GM12878 (cell line): ENCODE measurements around the gene TACC3. TPM values are rescaled to one million over a fixed set of nuclear protein-coding genes. Genes with fewer than 3 reads are reported as not detected.

Source experiments
- ATAC-seq: fragments of 200-7000 bp; cut with Tn5 transposase; 3 replicates; pipeline ENCODE4 v1.9.1; 2020; ENCODE audit warnings: mild to moderate bottlenecking, moderate library complexity
- BruUV-seq: library from RNA; stranded (reverse); fragments of 400-500 nt; replicated peaks from 2 replicates; lab custom pipeline; 2021; lab: Mats Ljungman, UMichigan
- CTCF ChIA-PET: fragments of 300-600 bp; sonication (Branson Sonifier 250); formaldehyde crosslinking; extraction: SDS; loops from one replicate; lab custom pipeline; 2021; ENCODE audit warnings: inconsistent platforms; lab: Yijun Ruan, JAX
- POLR2A ChIA-PET: fragments of 350-600 bp; formaldehyde crosslinking; extraction: SDS; loops from one replicate; lab custom pipeline; 2021; ENCODE audit warnings: inconsistent platforms; lab: Charles Lee
- RAD21 ChIA-PET: fragments of 300-600 bp; sonication (Branson Sonifier 250); formaldehyde crosslinking; loops from one replicate; lab custom pipeline; 2023; ENCODE audit warnings: antibody characterized with exemption; ENCODE audit not compliant: unreplicated experiment; lab: Charles Lee
- SMC1A ChIA-PET: fragments of 300-600 bp; sonication (Branson Sonifier 250); formaldehyde crosslinking; loops from one replicate; lab custom pipeline; 2023; ENCODE audit not compliant: unreplicated experiment, uncharacterized antibody; lab: Charles Lee
- DNase-seq: peaks from one replicate; pipeline ENCODE4 v3.0.0-alpha.2; 2011; ENCODE audit warnings: low read depth, low spot score
- FAIRE-seq: peaks from 3 replicates; lab custom pipeline; 2011; peaks lifted over from hg19 to GRCh38; lab: Jason Lieb, UNC
- H2AFZ ChIP-seq: 2 replicates; pipeline ENCODE4 v1.6.0; 2011; ENCODE audit warnings: low read depth, low read length, control low read depth; ENCODE audit not compliant: control insufficient read depth
- H3K27ac ChIP-seq: 2 replicates; pipeline ENCODE4 v1.5.1; 2011; ENCODE audit warnings: control low read depth; ENCODE audit not compliant: control insufficient read depth, insufficient read depth
- H3K27me3 ChIP-seq, 2 experiments: replicated peaks in 1 of 2; 2 replicates each; pipeline versions ENCODE4 v1.6.0 to v1.6.1; 2011; ENCODE audit warnings: low read length in 1 of 2; ENCODE audit not compliant: control insufficient read depth in 2 of 2, insufficient read depth in 2 of 2
- H3K36me3 ChIP-seq, 2 experiments: 2 replicates each; pipeline ENCODE4 v1.5.1; 2011; ENCODE audit warnings: low read length in 1 of 2; ENCODE audit not compliant: control insufficient read depth in 2 of 2, insufficient read depth in 2 of 2
- H3K4me1 ChIP-seq: 2 replicates; pipeline ENCODE4 v1.6.1; 2011; ENCODE audit warnings: mild to moderate bottlenecking, low read length, moderate library complexity, mixed read lengths; ENCODE audit not compliant: control insufficient read depth, insufficient read depth
- H3K4me2 ChIP-seq: 2 replicates; pipeline ENCODE4 v1.6.0; 2011; ENCODE audit warnings: control low read depth; ENCODE audit not compliant: control insufficient read depth, insufficient read depth
- H3K4me3 ChIP-seq: fragments of 200-600 bp; sonication (generic); 2 replicates; pipeline ENCODE4 v1.5.1; 2016
- H3K79me2 ChIP-seq: 2 replicates; pipeline ENCODE4 v1.6.0; 2011; ENCODE audit warnings: low read length; ENCODE audit not compliant: control insufficient read depth, insufficient read depth
- H3K9ac ChIP-seq: 2 replicates; pipeline ENCODE4 v1.8.0; 2011; ENCODE audit warnings: low read length, control low read depth, mixed read lengths; ENCODE audit not compliant: control insufficient read depth, insufficient read depth
- H3K9me3 ChIP-seq: replicated peaks from 3 replicates; pipeline ENCODE4 v1.5.1; 2011; ENCODE audit warnings: mild to moderate bottlenecking, low read length; ENCODE audit not compliant: control insufficient read depth, insufficient read depth
- H4K20me1 ChIP-seq: 2 replicates; pipeline ENCODE4 v1.6.0; 2011; ENCODE audit not compliant: control insufficient read depth, insufficient read depth
- HDAC6 ChIP-seq: fragments of 200-600 bp; sonication (generic); IDR thresholded peaks from one replicate; pipeline ENCODE4 v1.8.0; 2017; ENCODE audit warnings: antibody characterized with exemption; ENCODE audit not compliant: unreplicated experiment
- MEF2B ChIP-seq: fragments of 450-650 bp; IDR thresholded peaks from 2 replicates; pipeline ENCODE4 v1.6.1; 2018; ENCODE audit warnings: mild to moderate bottlenecking, moderate library complexity; ENCODE audit not compliant: partially characterized antibody, poor library complexity, severe bottlenecking
- MXI1 ChIP-seq: fragments of 150-350 bp; IDR thresholded peaks from 2 replicates; pipeline ENCODE4 v1.6.1; 2011; ENCODE audit warnings: low read depth, mild to moderate bottlenecking, inconsistent platforms, low read length, improper control_type of control experiment
- POLR2AphosphoS5 ChIP-seq: IDR thresholded peaks from 2 replicates; pipeline ENCODE4 v1.6.1; 2011; ENCODE audit warnings: mild to moderate bottlenecking, low read length, inconsistent platforms
- PRDM15 ChIP-seq: fragments of 450-650 bp; formaldehyde crosslinking; IDR thresholded peaks from 2 replicates; pipeline ENCODE4 v1.4.0; 2020; ENCODE audit warnings: mild to moderate bottlenecking, moderate library complexity
- SMAD5 ChIP-seq: IDR thresholded peaks from 2 replicates; pipeline ENCODE4 v1.6.1; 2016; ENCODE audit warnings: antibody characterized with exemption, low read depth
- SPI1 ChIP-seq: IDR thresholded peaks from 2 replicates; pipeline ENCODE4 v1.6.1; 2011; ENCODE audit warnings: low read depth, mild to moderate bottlenecking, low read length, moderate library complexity, borderline replicate concordance; ENCODE audit not compliant: insufficient read depth
- USF2 ChIP-seq: IDR thresholded peaks from 2 replicates; pipeline ENCODE4 v1.6.1; 2011; ENCODE audit warnings: low read depth, low read length, improper control_type of control experiment, borderline replicate concordance
- YBX1 ChIP-seq: fragments of 450-650 bp; IDR thresholded peaks from 2 replicates; pipeline ENCODE4 v1.6.1; 2016; ENCODE audit warnings: antibody characterized with exemption
- WGBS: methylation state at CpG from one replicate; pipeline ENCODE4 v1.1.6; 2016; ENCODE audit warnings: low lambda C conversion rate; ENCODE audit not compliant: insufficient replicate concordance, insufficient coverage; ENCODE audit errors: missing lambda C conversion rate; 5-methylcytosine and 5-hydroxymethylcytosine counted together
- in situ Hi-C: fragments of 300-500 bp; cut with MboI; formaldehyde crosslinking; loops from 9 replicates; pipeline ENCODE4 v1.14.3; 2018; ENCODE audit warnings: mixed read lengths
- intact Hi-C: fragments of 100-400 bp; cut with micrococcal nuclease; formaldehyde crosslinking; loops from one replicate; pipeline ENCODE4 v1.14.2; 2022; ENCODE audit not compliant: unreplicated experiment
- polyA plus RNA-seq, 11 experiments: library from polyadenylated mRNA; depleted of rRNA in 4 of 11; unstranded in 6 of 11; stranded (reverse) in 5 of 11; fragments of >200 nt; fragmentation: Nextera tagmentation in 4 of 11; fragmentation: Illumina TruSeq in 1 of 11; extraction: Ambion mirVana in 4 of 11; extraction: Trizol in 1 of 11; gene quantifications; 1 replicate in 1 of 11; 2 replicates in 10 of 11; pipeline versions ENCODE4 v1.2.1 to v1.2.3, GENCODE V29; 2011 to 2016; ENCODE audit warnings: inconsistent platforms in 2 of 11, missing spikeins in 2 of 11, low read depth in 1 of 11
- total RNA-seq, 4 experiments: library from RNA; depleted of rRNA in 3 of 4; stranded (reverse); fragments of >200 nt in 3 of 4; fragmentation: Illumina TruSeq in 1 of 4; extraction: Trizol in 1 of 4; gene quantifications; 2 replicates each; pipeline versions ENCODE4 v1.2.1 to v1.2.3, GENCODE V29; 2013 to 2021

Gene TACC3
- total and polyA plus RNA-seq, 10 of the 15 experiments (the other 5 are each of a cell fraction or from before 2014, with no cell fraction given): 2.8 to 121 (median 73.3) TPM

GRCh38 chr4:1674682-1675081 lies 46.6 kb upstream of the TACC3 start:
- Histone ChIP-seq H3K9me3 (no peaks in the 10 kb centered on the region), H3K4me1 (no peaks in the 10 kb centered on the region), H3K27ac (no peak overlapping the region), H3K4me2 (no peak overlapping the region), H3K4me3 (no peak overlapping the region), H3K9ac (no peak overlapping the region), H3K36me3 (no peaks in the 10 kb centered on the region), H2AFZ (no peak overlapping the region), H4K20me1 (no peaks in the 10 kb centered on the region), H3K79me2 (no peaks in the 10 kb centered on the region), H3K27me3 (no peaks in the 10 kb centered on the region)
- ChIA-PET POLR2A (no interaction called here), SMC1A (no interaction called here), CTCF (interaction anchor here (1.4 kb wide), 1 partner anchor 18 kb away, joined by 3 read pairs; no protein-coding TSS in a partner anchor), RAD21 (no interaction called here)
- DNase-seq (no peak), FAIRE-seq (no peak), ATAC-seq (no peak)
- in situ Hi-C loops (no loop called here), intact Hi-C loops (no loop called here)
- TF ChIP-seq PRDM15 (CRISPR knock-in tag) (no peak), USF2 (no peak), YBX1 (no peak), SMAD5 (no peak), MXI1 (no peak), MEF2B (no peak), SPI1 (no peak), POLR2AphosphoS5 (no peak), HDAC6 (no peak)
- BruUV-seq: no TSS peak
- WGBS: 44% methylated on average over 9 of the region's 9 CpGs
